Psoas muscle (tissue), 8 donors: ENCODE measurements around the gene TBXAS1. TPM values are rescaled to one million over a fixed set of nuclear protein-coding genes. Genes with fewer than 3 reads are reported as not detected.

ENCODE experiments used
- ATAC-seq, 4 donors: fragments of 200-7000 bp; cut with Tn5 transposase; one replicate each; pipeline ENCODE4 v1.9.1; 2020; ENCODE audit warnings: moderate library complexity in 3 of 4, mild to moderate bottlenecking in 2 of 4
- DNase-seq, 2 donors: peaks; one replicate each; pipeline ENCODE4 v3.0.0-alpha.2; 2020
- H3K27ac ChIP-seq: fragments of 200-600 bp; one replicate; pipeline ENCODE4 v1.8.0; 2022
- H3K27me3 ChIP-seq, 3 donors: fragments of 200-600 bp in 1 of 3; one replicate each; pipeline versions ENCODE4 v1.6.1 to v1.8.0; 2013 to 2022; ENCODE audit warnings: low read length in 2 of 3, mild to moderate bottlenecking in 2 of 3, moderate library complexity in 1 of 3; ENCODE audit not compliant: insufficient read depth in 3 of 3
- H3K36me3 ChIP-seq, 2 donors: fragments of 200-600 bp in 1 of 2; one replicate each; pipeline versions ENCODE4 v1.6.1 to v1.8.0; 2013 to 2022; ENCODE audit warnings: low read depth in 1 of 2, mild to moderate bottlenecking in 1 of 2, moderate library complexity in 1 of 2; ENCODE audit not compliant: insufficient read depth in 1 of 2
- H3K4me1 ChIP-seq: fragments of 200-600 bp; one replicate; pipeline ENCODE4 v1.8.0; 2022
- H3K4me3 ChIP-seq: fragments of 200-600 bp; one replicate; pipeline ENCODE4 v1.8.0; 2022; ENCODE audit warnings: mild to moderate bottlenecking
- H3K9me3 ChIP-seq: fragments of 200-600 bp; one replicate; pipeline ENCODE4 v1.8.0; 2022
- WGBS, 3 donors: extraction: QIAGEN DNeasy Blood & Tissue Kit; methylation state at CpG; one replicate each; pipeline versions ENCODE4 v1.1.6 to v1.1.7; 2013; 5-methylcytosine and 5-hydroxymethylcytosine counted together
- intact Hi-C, 2 donors: fragments of 100-400 bp; cut with DNase I; formaldehyde crosslinking; loops; one replicate each; pipeline versions ENCODE4 v1.11.0 to v1.14.2; 2022
- polyA plus RNA-seq, 3 donors: library from polyadenylated mRNA; stranded (reverse); fragments of 200-250 nt; gene quantifications; one replicate each; pipeline ENCODE4 v1.2.3, GENCODE V29; 2013
- total RNA-seq, 4 donors: library from RNA; stranded (reverse); fragmentation: NEBNext Ultra II Directional in 2 of 4; extraction: Animal tissue kit (Norgen Biotek cat#: 25700) in 2 of 4; gene quantifications; one replicate each; pipeline versions ENCODE4 v1.2.1 to v1.2.4, GENCODE V29; 2021 to 2023
- TF ChIP-seq, protein P1 (sequence below): fragments of 200-600 bp; IDR thresholded peaks from one replicate; pipeline ENCODE4 v1.8.0; 2022; ENCODE audit warnings: antibody characterized with exemption
- donor health status: healthy with polysubstance abuse.
- donor health status: DM: no; HTN: no; CAD: no; lungs with moderate emphysema.
- donor health status: Bipolar disorder and iron deficiency.
- donor health status: healthy.
- donor health status: DM: yes; HTN: yes; CAD: no.
- donor health status: DM: no; HTN: no; CAD: no.
- donor health status: DM: no; HTN: no; CAD: no.
- donor health status: DM: yes; HTN: yes; CAD: no.

TBXAS1 gene
- total and polyA plus RNA-seq, 7 donors, result 0.90 to 2.9 (median 2.0) TPM

DNA sequence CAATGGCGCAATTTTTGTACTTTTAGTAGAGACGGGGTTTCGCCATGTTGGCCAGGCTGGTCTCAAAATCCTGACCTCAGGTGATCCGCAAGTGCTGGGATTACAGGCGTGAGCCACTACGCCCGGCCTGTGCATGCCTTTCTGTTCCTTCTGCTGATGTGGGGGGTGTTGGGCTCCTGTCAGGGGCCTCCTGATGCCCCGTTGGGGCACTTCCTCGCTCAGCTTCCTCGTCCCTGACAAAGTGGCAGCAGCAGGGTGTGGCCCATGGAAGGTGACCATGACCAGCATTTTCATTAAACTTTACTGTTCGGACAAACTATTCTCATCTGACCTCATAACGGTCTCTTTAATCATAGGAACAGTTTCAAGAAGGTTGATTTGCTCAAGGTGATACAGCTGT, 69.4 kb downstream of the TBXAS1 start:
- Histone ChIP-seq H3K27ac (no peak overlapping the region), H3K4me3 (no peak overlapping the region), H3K9me3 (no peaks in the 10 kb centered on the region), H3K36me3 (no peaks in the 10 kb centered on the region), H3K4me1 (no peaks in the 10 kb centered on the region), H3K27me3 (no peaks in the 10 kb centered on the region)
- ATAC-seq (no peak), DNase-seq (no peak)
- TF ChIP-seq, protein P1, sequence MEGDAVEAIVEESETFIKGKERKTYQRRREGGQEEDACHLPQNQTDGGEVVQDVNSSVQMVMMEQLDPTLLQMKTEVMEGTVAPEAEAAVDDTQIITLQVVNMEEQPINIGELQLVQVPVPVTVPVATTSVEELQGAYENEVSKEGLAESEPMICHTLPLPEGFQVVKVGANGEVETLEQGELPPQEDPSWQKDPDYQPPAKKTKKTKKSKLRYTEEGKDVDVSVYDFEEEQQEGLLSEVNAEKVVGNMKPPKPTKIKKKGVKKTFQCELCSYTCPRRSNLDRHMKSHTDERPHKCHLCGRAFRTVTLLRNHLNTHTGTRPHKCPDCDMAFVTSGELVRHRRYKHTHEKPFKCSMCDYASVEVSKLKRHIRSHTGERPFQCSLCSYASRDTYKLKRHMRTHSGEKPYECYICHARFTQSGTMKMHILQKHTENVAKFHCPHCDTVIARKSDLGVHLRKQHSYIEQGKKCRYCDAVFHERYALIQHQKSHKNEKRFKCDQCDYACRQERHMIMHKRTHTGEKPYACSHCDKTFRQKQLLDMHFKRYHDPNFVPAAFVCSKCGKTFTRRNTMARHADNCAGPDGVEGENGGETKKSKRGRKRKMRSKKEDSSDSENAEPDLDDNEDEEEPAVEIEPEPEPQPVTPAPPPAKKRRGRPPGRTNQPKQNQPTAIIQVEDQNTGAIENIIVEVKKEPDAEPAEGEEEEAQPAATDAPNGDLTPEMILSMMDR, result no peak
- intact Hi-C loops, result no loop called here
- 84 to 85% (median 84%) methylated on average over 12 of the region's 12 CpGs for WGBS, 3 donors

DNA sequence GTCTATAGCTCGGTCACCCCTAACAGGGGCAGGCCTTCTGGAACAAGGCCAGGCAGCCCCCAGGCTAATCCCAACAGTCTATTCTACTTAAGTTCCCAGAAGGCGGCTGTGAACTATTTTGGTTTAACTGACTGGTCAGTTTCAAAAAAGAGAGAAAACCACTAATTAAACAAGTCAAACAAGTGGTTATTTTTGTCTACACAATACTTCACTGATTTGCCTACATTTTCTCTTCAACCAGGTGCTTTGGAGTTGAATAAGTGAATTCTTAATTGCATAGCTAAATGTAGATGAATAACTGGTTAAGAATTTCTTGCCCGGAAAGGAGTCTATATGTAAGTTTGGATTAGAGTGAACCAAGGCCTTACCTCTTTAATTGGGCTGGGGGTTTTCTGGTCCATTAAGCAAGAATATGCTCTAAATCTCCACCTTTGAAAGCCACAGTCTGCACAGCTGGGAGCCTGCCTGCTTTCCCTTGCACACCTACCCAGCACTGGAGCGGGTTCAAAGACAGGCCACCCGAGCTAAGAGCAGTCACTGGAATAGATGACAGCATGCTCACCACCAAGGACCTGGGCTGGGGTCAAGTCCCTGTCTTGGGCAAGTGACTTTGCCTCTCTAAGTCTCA, 70.4 kb downstream of the TBXAS1 start:
- no peak overlapping the region for H3K27ac ChIP-seq
- TF ChIP-seq, protein P1, result no peak
- WGBS, 3 donors, result 90 to 93% (median 91%) methylated on average over 5 of the region's 5 CpGs
- DNase-seq (no peak), ATAC-seq (no peak)
- H3K36me3 ChIP-seq, result no peaks in the 10 kb centered on the region
- no peak overlapping the region for H3K4me3 ChIP-seq
- intact Hi-C loops, result no loop called here
- H3K4me1 ChIP-seq, result no peaks in the 10 kb centered on the region
- H3K9me3 ChIP-seq, result no peaks in the 10 kb centered on the region
- no peaks in the 10 kb centered on the region for H3K27me3 ChIP-seq

DNA sequence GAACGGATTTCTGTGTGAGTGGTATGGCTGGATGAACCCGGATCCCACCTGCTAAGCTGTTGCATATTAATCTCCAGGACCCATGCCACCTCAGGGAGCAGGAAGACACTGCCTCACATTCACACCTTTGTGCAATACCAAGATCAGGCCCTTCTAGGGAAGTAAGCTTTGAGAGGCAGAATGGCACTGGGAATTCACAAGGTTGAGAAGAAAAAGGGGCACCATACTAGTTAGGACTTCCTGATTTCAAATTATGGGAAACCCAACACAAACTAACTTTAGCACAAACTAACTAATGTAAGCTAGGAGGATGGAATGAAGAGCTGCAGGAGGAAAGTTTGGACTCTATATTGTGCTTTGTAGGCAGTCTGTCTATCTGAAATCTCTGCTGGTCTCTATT, 71.3 kb downstream of the TBXAS1 start:
- H3K36me3 ChIP-seq, result no peaks in the 10 kb centered on the region
- H3K27ac ChIP-seq, result no peak overlapping the region
- ATAC-seq (no peak), DNase-seq (no peak)
- intact Hi-C loops, result no loop called here
- no peaks in the 10 kb centered on the region for H3K27me3 ChIP-seq
- TF ChIP-seq, protein P1, result no peak
- no peak overlapping the region for H3K4me3 ChIP-seq
- H3K4me1 ChIP-seq, result no peaks in the 10 kb centered on the region
- H3K9me3 ChIP-seq, result no peaks in the 10 kb centered on the region
- WGBS, 3 donors, result 86 to 93% (median 92%) methylated on average over 2 of the region's 2 CpGs

DNA sequence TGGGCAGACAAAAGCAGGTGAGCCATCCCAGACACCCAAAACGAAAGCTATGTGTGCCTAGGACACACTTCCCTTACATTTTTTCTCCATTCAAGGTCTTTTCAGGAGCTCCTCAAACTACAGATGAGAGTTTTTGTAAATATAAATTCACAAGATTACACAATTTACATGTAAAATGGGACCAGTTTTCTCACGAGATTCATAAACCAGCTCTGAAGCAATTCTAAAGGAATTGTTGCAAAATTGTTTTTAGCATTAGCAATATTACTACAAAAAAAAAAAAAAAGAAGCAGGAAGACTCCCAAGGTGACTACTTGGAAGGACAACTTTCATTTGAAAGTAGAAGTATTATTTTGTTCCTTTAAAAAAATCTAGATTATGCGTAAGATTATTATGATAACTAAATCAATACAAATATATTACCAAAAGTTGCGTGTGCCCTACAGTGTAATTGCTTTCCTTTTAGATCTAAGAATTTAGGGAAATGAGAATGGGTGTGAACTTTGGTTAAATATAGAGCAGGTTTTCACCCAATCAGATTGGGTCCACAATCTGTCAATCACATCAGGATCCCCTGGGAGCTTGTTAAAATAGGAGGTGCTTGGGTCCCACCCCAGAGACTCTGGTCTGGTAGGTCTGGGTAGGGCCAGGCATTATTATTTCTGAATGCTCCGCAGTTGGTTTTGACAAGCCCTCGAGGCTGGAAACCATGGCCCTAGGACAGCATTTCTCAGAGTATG, 72.2 kb downstream of the TBXAS1 start:
- ATAC-seq (no peak), DNase-seq (no peak)
- no peak overlapping the region for H3K4me3 ChIP-seq
- H3K4me1 ChIP-seq, result no peaks in the 10 kb centered on the region
- H3K27ac ChIP-seq, result no peak overlapping the region
- intact Hi-C loops, result no loop called here
- TF ChIP-seq, protein P1, result no peak
- no peaks in the 10 kb centered on the region for H3K9me3 ChIP-seq
- H3K36me3 ChIP-seq, result no peaks in the 10 kb centered on the region
- no peaks in the 10 kb centered on the region for H3K27me3 ChIP-seq
- 83 to 85% (median 85%) methylated on average over 6 of the region's 6 CpGs for WGBS, 3 donors
